DLD1 (cell line): Measurements from ENCODE around the gene PCSK7.

Experiments used
- in situ Hi-C: cut with HindIII; loops from 2 replicates; pipeline ENCODE4 v1.10.0; 2017; ENCODE audit warnings: low sequenced_read_pairs

The PCSK7 gene

GRCh38 chr11:117199053-117199915 is 32.6 kb downstream of the PCSK7 start, which contains the start of gene TAGLN:
TAGLN (plus strand) TSS chr11:117199370; CDS start chr11:117203014, 3,644 bp downstream.
- in situ Hi-C loops, result no loop called here

GRCh38 chr11:117198613-117199012 is 33.3 kb downstream of the PCSK7 start:
- in situ Hi-C loops, result no loop called here

GRCh38 chr11:117197516-117198456 is 34.1 kb downstream of the PCSK7 start:
- in situ Hi-C loops, result no loop called here

GRCh38 chr11:117197006-117197405 is 34.9 kb downstream of the PCSK7 start:
- in situ Hi-C loops, result no loop called here

GRCh38 chr11:117195761-117196160 is 36.1 kb downstream of the PCSK7 start:
- in situ Hi-C loops, result no loop called here

- in situ Hi-C loops, result no loop called here
Measured at GRCh38 chr11:117195258-117195657, 36.6 kb downstream of the PCSK7 start.

GRCh38 chr11:117194267-117194666 is 37.6 kb downstream of the PCSK7 start:
- in situ Hi-C loops, result no loop called here

- in situ Hi-C loops, result no loop called here
Measured at GRCh38 chr11:117193130-117194020, 38.5 kb downstream of the PCSK7 start.

- in situ Hi-C loops, result no loop called here
Measured at GRCh38 chr11:117192401-117192875, 39.4 kb downstream of the PCSK7 start.

GRCh38 chr11:117191680-117192400 is 40.0 kb downstream of the PCSK7 start:
- in situ Hi-C loops, result no loop called here

GRCh38 chr11:117189941-117190544 is 41.8 kb downstream of the PCSK7 start:
- in situ Hi-C loops, result no loop called here

- in situ Hi-C loops, result no loop called here
Measured at GRCh38 chr11:117189191-117189940, 42.5 kb downstream of the PCSK7 start.

- in situ Hi-C loops, result no loop called here
Measured at GRCh38 chr11:117188620-117189081, 43.2 kb downstream of the PCSK7 start.

- in situ Hi-C loops, result no loop called here
Measured at GRCh38 chr11:117187799-117188481, 43.9 kb downstream of the PCSK7 start.

GRCh38 chr11:117187428-117187798 is 44.5 kb downstream of the PCSK7 start:
- in situ Hi-C loops, result no loop called here

- in situ Hi-C loops, result no loop called here
Measured at GRCh38 chr11:117187007-117187406, 44.9 kb downstream of the PCSK7 start.

GRCh38 chr11:117186431-117186761 is 45.5 kb downstream of the PCSK7 start:
- in situ Hi-C loops, result no loop called here
